Natural killer cell (primary cell): ENCODE measurements around the gene KRTAP12-2. TPM values are rescaled to one million over a fixed set of nuclear protein-coding genes. Genes with fewer than 3 reads are reported as not detected.
"Not testable (repeated sequence)": the region's sequence is repeated elsewhere in the genome, so short reads cannot be mapped to it uniquely, and the experiment has no call there.

Experiments
- ATAC-seq, 3 donors: fragments of 150-1000 bp in 2 of 3; fragments of 200-7000 bp in 1 of 3; cut with Tn5 transposase; 1 replicate in 1 of 3; 2 replicates in 2 of 3; pipeline ENCODE4 v1.10.0; 2021; ENCODE audit warnings: mild to moderate bottlenecking in 2 of 3, moderate library complexity in 2 of 3
- DNase-seq, 2 donors: peaks; one replicate each; pipeline versions ENCODE4 v3.0.0 to v3.0.0-alpha.2; 2013 to 2021; ENCODE audit warnings: mixed read lengths in 1 of 2
- H3K27ac ChIP-seq: one replicate; pipeline ENCODE4 v1.5.1; 2013; ENCODE audit warnings: mild to moderate bottlenecking, low read length
- H3K27me3 ChIP-seq: one replicate; pipeline ENCODE4 v1.6.1; 2013; ENCODE audit warnings: low read length; ENCODE audit not compliant: control insufficient read depth, insufficient read depth
- H3K36me3 ChIP-seq: one replicate; pipeline ENCODE4 v1.6.1; 2013; ENCODE audit warnings: low read length; ENCODE audit not compliant: control insufficient read depth, insufficient read depth
- H3K4me1 ChIP-seq: one replicate; pipeline ENCODE4 v1.6.1; 2013; ENCODE audit warnings: low read length; ENCODE audit not compliant: control insufficient read depth, insufficient read depth
- H3K4me3 ChIP-seq: one replicate; pipeline ENCODE4 v1.5.1; 2013; ENCODE audit warnings: low read length
- H3K9me3 ChIP-seq: one replicate; pipeline ENCODE4 v1.6.1; 2013; ENCODE audit warnings: low read length; ENCODE audit not compliant: control insufficient read depth, insufficient read depth
- H3K27ac Mint-ChIP-seq, 2 donors: one replicate each; pipeline ENCODE4 v1.8.0; 2022; ENCODE audit warnings: mild to moderate bottlenecking in 2 of 2, mixed read lengths in 2 of 2, moderate library complexity in 1 of 2
- H3K27me3 Mint-ChIP-seq, 2 donors: one replicate each; pipeline ENCODE4 v1.8.0; 2022; ENCODE audit warnings: low read depth in 2 of 2, mixed read lengths in 2 of 2
- H3K36me3 Mint-ChIP-seq: one replicate; pipeline ENCODE4 v1.8.0; 2022; ENCODE audit warnings: mixed read lengths
- H3K4me1 Mint-ChIP-seq, 2 donors: one replicate each; pipeline ENCODE4 v1.8.0; 2022; ENCODE audit warnings: mixed read lengths in 2 of 2
- H3K4me3 Mint-ChIP-seq: one replicate; pipeline ENCODE4 v1.8.0; 2022; ENCODE audit warnings: mild to moderate bottlenecking, moderate library complexity, mixed read lengths
- H3K9me3 Mint-ChIP-seq, 2 donors: one replicate each; pipeline ENCODE4 v1.8.0; 2022; ENCODE audit warnings: mixed read lengths in 2 of 2
- WGBS: methylation state at CpG from one replicate; pipeline ENCODE4 v1.1.7; 2013; ENCODE audit warnings: missing lambda C conversion rate; ENCODE audit not compliant: insufficient coverage; 5-methylcytosine and 5-hydroxymethylcytosine counted together
- intact Hi-C: fragments of 100-400 bp; cut with micrococcal nuclease; formaldehyde crosslinking; loops from one replicate; pipeline ENCODE4 v1.14.2; 2022
- total RNA-seq, 4 donors: library from RNA; stranded (reverse); fragments of 120-200 nt in 1 of 4; gene quantifications; one replicate each; pipeline versions ENCODE4 v1.2.3 to v1.2.4, GENCODE V29; 2013 to 2022
- TF ChIP-seq, protein P1 (sequence below): fragments of 200-600 bp; IDR thresholded peaks from one replicate; pipeline ENCODE4 v1.8.0; 2022; ENCODE audit warnings: antibody characterized with exemption

KRTAP12-2 gene
- total RNA-seq, 3 donors from 2014 or later (not counting 1 experiment from before 2014, with no cell fraction given), result not detected

DNA sequence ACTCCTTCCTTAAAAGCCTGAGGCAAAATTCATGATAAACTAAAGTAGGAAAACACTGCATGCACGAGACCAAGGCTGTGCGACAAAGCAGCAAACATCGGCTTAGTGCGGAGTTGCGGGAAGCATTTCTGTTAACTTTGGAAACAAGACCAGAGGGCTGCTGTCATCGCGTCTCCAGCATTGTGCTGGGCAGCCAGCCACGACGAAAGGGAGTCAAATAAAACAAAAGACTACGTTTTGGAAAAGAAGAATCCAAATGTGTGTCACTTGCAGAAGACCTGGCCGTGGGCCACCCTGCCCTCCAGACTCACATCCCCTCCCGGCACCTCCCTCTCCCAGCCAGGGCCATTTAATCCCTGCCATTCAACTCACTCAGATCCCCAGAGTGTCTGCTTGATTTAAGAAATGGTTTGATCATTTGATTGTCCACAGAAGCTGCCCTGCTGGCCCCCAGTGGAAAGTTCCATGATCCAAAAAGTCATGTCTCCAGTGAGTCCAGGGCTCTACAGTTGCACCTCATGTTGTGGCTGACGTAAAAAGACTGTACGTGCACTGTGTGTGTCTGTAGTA is 22.9 kb downstream of the KRTAP12-2 start:
- WGBS, result 75% methylated on average over 13 of the region's 14 CpGs
- peaks cover 3% of the 10 kb centered on the region for H3K4me1 ChIP-seq
- no peaks in the 10 kb centered on the region for H3K36me3 ChIP-seq
- H3K27me3 ChIP-seq, result peaks cover 2% of the 10 kb centered on the region
- H3K4me3 Mint-ChIP-seq, result no peak overlapping the region
- intact Hi-C loops, result no loop called here
- DNase-seq, result no peak
- H3K27ac Mint-ChIP-seq, result no peak overlapping the region
- H3K36me3 Mint-ChIP-seq, result peaks cover 11% of the 10 kb centered on the region
- peaks cover 0 to 9% of the 10 kb centered on the region in 2 donors for H3K4me1 Mint-ChIP-seq
- H3K9me3 Mint-ChIP-seq, result peaks cover 4 to 16% of the 10 kb centered on the region in 2 donors
- peaks cover 17% of the 10 kb centered on the region for H3K9me3 ChIP-seq
- peaks cover 14 to 23% of the 10 kb centered on the region in 2 donors for H3K27me3 Mint-ChIP-seq
- no peak overlapping the region for H3K27ac ChIP-seq
- TF ChIP-seq, protein P1, sequence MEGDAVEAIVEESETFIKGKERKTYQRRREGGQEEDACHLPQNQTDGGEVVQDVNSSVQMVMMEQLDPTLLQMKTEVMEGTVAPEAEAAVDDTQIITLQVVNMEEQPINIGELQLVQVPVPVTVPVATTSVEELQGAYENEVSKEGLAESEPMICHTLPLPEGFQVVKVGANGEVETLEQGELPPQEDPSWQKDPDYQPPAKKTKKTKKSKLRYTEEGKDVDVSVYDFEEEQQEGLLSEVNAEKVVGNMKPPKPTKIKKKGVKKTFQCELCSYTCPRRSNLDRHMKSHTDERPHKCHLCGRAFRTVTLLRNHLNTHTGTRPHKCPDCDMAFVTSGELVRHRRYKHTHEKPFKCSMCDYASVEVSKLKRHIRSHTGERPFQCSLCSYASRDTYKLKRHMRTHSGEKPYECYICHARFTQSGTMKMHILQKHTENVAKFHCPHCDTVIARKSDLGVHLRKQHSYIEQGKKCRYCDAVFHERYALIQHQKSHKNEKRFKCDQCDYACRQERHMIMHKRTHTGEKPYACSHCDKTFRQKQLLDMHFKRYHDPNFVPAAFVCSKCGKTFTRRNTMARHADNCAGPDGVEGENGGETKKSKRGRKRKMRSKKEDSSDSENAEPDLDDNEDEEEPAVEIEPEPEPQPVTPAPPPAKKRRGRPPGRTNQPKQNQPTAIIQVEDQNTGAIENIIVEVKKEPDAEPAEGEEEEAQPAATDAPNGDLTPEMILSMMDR, result no peak
- H3K4me3 ChIP-seq, result no peak overlapping the region
- no peak for ATAC-seq

DNA sequence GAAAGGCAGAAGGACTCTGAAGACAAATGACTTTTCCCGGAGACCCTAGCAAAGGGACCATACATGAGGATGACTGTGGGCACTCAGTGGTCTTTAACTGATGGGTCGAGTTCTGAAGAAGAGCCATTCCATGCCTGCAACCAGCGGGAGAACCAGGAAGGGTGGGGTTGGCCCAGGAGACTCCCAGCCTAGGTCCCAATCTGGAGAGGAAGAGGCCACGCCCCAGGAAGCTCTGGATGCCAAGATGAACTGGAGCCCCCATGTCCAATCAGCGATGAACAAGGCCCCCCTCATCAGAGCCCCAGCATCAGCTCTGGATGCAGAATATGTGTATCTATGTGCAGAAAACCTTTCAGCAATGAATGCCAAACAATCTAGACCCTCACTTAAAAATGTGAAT is 26.0 kb downstream of the KRTAP12-2 start:
- Mint-ChIP-seq H3K4me1 (peaks cover 0 to 5% of the 10 kb centered on the region in 2 donors), H3K27me3 (peaks cover 19 to 24% of the 10 kb centered on the region in 2 donors), H3K9me3 (peaks cover 4 to 16% of the 10 kb centered on the region in 2 donors), H3K36me3 (peaks cover 11% of the 10 kb centered on the region), H3K27ac (no peak overlapping the region), H3K4me3 (no peak overlapping the region)
- Histone ChIP-seq H3K4me1 (no peaks in the 10 kb centered on the region), H3K27me3 (peaks cover 2% of the 10 kb centered on the region), H3K27ac (no peak overlapping the region), H3K36me3 (no peaks in the 10 kb centered on the region), H3K4me3 (no peak overlapping the region), H3K9me3 (peaks cover 17% of the 10 kb centered on the region)
- intact Hi-C loops, result no loop called here
- TF ChIP-seq, protein P1, result no peak
- WGBS, result 92% methylated on average over 5 of the region's 5 CpGs
- ATAC-seq, result no peak
- no peak for DNase-seq

DNA sequence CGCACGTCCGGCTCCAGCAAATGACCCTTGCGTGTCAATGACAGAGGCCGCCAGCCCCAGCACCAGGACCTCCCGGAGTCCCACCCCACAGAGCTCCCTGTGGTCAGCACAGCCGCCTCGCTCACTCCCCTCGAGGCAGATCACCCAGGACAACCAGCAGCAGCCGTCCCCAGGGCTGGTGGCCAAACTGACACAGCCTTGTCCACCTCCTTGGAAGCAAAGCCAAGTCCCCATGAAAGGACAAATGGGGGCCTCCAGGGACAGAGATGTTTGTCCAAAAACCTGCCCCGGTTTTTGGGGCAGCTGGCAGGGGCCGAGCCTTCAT is 27.4 kb downstream of the KRTAP12-2 start:
- peaks cover 11% of the 10 kb centered on the region for H3K9me3 ChIP-seq
- no peaks in the 10 kb centered on the region for H3K4me1 ChIP-seq
- WGBS, result 89% methylated on average over 12 of the region's 12 CpGs
- H3K27ac ChIP-seq, result no peak overlapping the region
- H3K9me3 Mint-ChIP-seq, result peaks cover 0 to 8% of the 10 kb centered on the region in 2 donors
- no peaks in the 10 kb centered on the region for H3K36me3 ChIP-seq
- H3K4me3 Mint-ChIP-seq, result no peak overlapping the region
- intact Hi-C loops, result no loop called here
- no peak for DNase-seq
- H3K27me3 ChIP-seq, result no peaks in the 10 kb centered on the region
- TF ChIP-seq, protein P1, result no peak
- peaks cover 18 to 22% of the 10 kb centered on the region in 2 donors for H3K27me3 Mint-ChIP-seq
- H3K4me3 ChIP-seq, result no peak overlapping the region
- H3K27ac Mint-ChIP-seq, result no peak overlapping the region
- no peak for ATAC-seq
- peaks cover 0 to 5% of the 10 kb centered on the region in 2 donors for H3K4me1 Mint-ChIP-seq
- H3K36me3 Mint-ChIP-seq, result peaks cover 3% of the 10 kb centered on the region

DNA sequence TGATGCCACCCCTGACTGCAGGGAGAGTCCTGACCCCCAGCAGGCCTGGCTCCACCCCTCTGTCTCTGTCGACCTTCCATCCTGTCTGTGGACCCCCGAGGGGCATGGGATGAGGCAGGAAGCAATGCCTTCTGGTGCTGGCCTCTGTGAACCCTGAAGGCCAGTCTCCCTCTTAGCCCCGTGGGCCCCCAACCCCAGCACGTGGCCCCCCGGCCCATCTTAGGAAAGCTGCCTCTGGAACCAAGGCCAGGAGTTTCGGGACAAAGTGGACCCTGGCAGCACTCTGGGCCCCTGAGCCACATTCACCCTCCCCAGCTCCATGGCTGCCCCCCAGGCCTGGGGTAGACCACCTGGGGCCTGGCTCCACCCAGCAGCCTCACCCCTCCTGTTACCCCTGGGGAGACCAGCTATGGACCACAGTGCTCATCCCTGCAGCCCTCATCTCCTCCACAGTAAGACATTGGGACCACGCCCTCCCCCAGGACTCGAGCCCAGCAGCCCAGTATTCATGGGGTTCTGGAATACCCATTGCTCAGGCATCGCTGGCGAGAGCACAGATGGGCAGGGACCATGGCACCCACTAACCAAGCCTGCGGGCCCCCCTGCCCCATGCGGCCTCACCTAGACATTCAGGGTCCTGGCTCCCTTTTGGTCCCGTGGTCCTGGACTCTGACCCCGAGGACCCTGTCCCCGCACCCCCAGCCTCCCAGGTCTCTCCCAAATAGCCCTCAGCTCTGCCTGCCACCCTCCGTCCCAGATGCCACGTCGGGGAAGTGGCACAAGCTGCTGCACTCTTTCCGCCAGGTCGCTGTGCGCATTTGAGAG is 28.0 kb downstream of the KRTAP12-2 start:
- H3K4me3 ChIP-seq, H3K27me3 ChIP-seq, H3K27ac Mint-ChIP-seq, H3K9me3 Mint-ChIP-seq, H3K36me3 ChIP-seq, H3K4me1 Mint-ChIP-seq, H3K27ac ChIP-seq, H3K9me3 ChIP-seq, H3K4me3 Mint-ChIP-seq, intact Hi-C loops, H3K4me1 ChIP-seq, H3K36me3 Mint-ChIP-seq, DNase-seq, ATAC-seq: not testable (repeated sequence)
- 89% methylated on average over 17 of the region's 21 CpGs for WGBS
- peaks cover 18 to 26% of the 10 kb centered on the region in 2 donors for H3K27me3 Mint-ChIP-seq

DNA sequence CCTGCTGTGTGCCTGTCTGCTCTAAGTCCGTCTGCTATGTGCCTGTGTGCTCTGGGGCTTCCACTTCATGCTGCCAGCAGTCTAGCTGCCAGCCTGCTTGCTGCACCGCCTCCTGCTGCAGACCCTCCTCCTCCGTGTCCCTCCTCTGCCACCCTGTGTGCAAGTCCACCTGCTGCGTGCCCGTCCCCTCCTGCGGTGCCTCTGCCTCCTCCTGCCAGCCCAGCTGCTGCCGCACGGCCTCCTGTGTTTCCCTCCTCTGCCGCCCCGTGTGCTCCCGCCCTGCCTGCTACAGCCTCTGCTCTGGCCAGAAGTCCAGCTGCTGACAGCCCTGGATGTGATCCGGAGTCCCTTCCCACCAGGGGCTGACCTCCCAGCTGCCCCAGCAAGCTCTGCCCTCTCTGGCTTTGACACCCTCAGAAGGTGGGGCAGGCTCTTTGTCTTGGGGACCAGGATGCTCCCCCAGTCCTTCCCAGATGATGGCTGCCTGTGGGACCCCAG is 28.8 kb downstream of the KRTAP12-2 start:
- H3K36me3 Mint-ChIP-seq, intact Hi-C loops, H3K27ac Mint-ChIP-seq: not testable (repeated sequence)

More for the DNA sequence above, 28.8 kb downstream of the KRTAP12-2 start:
- H3K4me1 ChIP-seq, H3K4me3 ChIP-seq, H3K4me1 Mint-ChIP-seq, H3K27me3 ChIP-seq, DNase-seq, H3K27ac ChIP-seq, ATAC-seq, H3K36me3 ChIP-seq, H3K9me3 ChIP-seq, H3K4me3 Mint-ChIP-seq: not testable (repeated sequence)
- H3K27me3 Mint-ChIP-seq, result peaks cover 18 to 26% of the 10 kb centered on the region in 2 donors
- H3K9me3 Mint-ChIP-seq, result peaks cover 0 to 11% of the 10 kb centered on the region in 2 donors
- 88% methylated on average over 6 of the region's 12 CpGs for WGBS
